Endothelial cell of umbilical vein (primary cell): ENCODE results near the gene SORCS3. TPM values are rescaled to one million over a fixed set of nuclear protein-coding genes. Genes with fewer than 3 reads are reported as not detected.

Source experiments
- BruUV-seq: library from RNA; stranded (reverse); fragments of 400-500 nt; replicated peaks from 2 replicates; lab custom pipeline; 2021; lab: Mats Ljungman, UMichigan
- CTCF ChIA-PET: fragments of 300-600, 350-600 bp; sonication (Branson Sonifier 250); formaldehyde crosslinking; loops from one replicate; lab custom pipeline; 2021; ENCODE audit warnings: antibody characterized with exemption, inconsistent platforms; lab: Charles Lee
- POLR2A ChIA-PET: fragments of 300-600, 350-600 bp; sonication (Branson Sonifier 250); formaldehyde crosslinking; loops from one replicate; lab custom pipeline; 2021; ENCODE audit warnings: antibody characterized with exemption, inconsistent platforms; lab: Charles Lee
- DNase-seq: peaks from one replicate; pipeline ENCODE4 v3.0.0-alpha.2; 2011; ENCODE audit warnings: low read depth, low spot score
- FAIRE-seq: peaks from 2 replicates; lab custom pipeline; 2011; peaks lifted over from hg19 to GRCh38; lab: Jason Lieb, UNC
- H2AFZ ChIP-seq: 2 replicates; pipeline ENCODE4 v1.6.0; 2012; ENCODE audit warnings: low read depth, low read length, control low read depth, inconsistent platforms
- H3K27ac ChIP-seq: 2 replicates; pipeline ENCODE4 v1.5.1; 2011; ENCODE audit warnings: low read depth, mild to moderate bottlenecking, control low read depth, low read length, moderate library complexity; ENCODE audit not compliant: insufficient read depth
- H3K27me3 ChIP-seq, 2 experiments: 2 replicates each; pipeline versions ENCODE4 v1.6.0 to v1.6.1; 2011; ENCODE audit warnings: low read length in 2 of 2, mixed read lengths in 1 of 2; ENCODE audit not compliant: control insufficient read depth in 2 of 2, insufficient read depth in 2 of 2
- H3K36me3 ChIP-seq, 2 experiments: 2 replicates in 1 of 2; 3 replicates in 1 of 2; pipeline ENCODE4 v1.5.1; 2011; ENCODE audit warnings: low read length in 2 of 2, mild to moderate bottlenecking in 1 of 2, moderate library complexity in 1 of 2; ENCODE audit not compliant: control insufficient read depth in 2 of 2, insufficient read depth in 2 of 2; ENCODE audit errors: extremely low read depth in 1 of 2
- H3K4me1 ChIP-seq: 3 replicates; pipeline ENCODE4 v1.5.1; 2011; ENCODE audit warnings: mild to moderate bottlenecking, low read length; ENCODE audit not compliant: control insufficient read depth, insufficient read depth; ENCODE audit errors: extremely low read depth
- H3K4me2 ChIP-seq: 2 replicates; pipeline ENCODE4 v1.6.1; 2011; ENCODE audit warnings: low read length, control low read depth, mixed read lengths; ENCODE audit not compliant: insufficient read depth
- H3K4me3 ChIP-seq, 3 experiments: fragments of 200-600 bp in 1 of 3; sonication (generic), shearing (Covaris generic) in 1 of 3; replicated peaks in 1 of 3; 2 replicates each; pipeline ENCODE4 v1.5.1; 2011 to 2016; ENCODE audit warnings: control low read depth in 3 of 3, low read length in 3 of 3, mild to moderate bottlenecking in 2 of 3, inconsistent platforms in 1 of 3, low read depth in 1 of 3, moderate library complexity in 1 of 3; ENCODE audit not compliant: insufficient read depth in 1 of 3
- H3K79me2 ChIP-seq: 2 replicates; pipeline ENCODE4 v1.6.0; 2012; ENCODE audit warnings: low read length, inconsistent platforms; ENCODE audit not compliant: control insufficient read depth, insufficient read depth
- H3K9ac ChIP-seq: replicated peaks from 2 replicates; pipeline ENCODE3; 2011; ENCODE audit warnings: low read length, control low read depth; ENCODE audit not compliant: insufficient read depth; ENCODE audit errors: extremely low read depth
- H3K9me1 ChIP-seq: replicated peaks from 3 replicates; pipeline ENCODE4 v1.6.0; 2011; ENCODE audit warnings: mild to moderate bottlenecking, low read length; ENCODE audit not compliant: control insufficient read depth, insufficient read depth; ENCODE audit errors: extremely low read depth
- H3K9me3 ChIP-seq: replicated peaks from 2 replicates; pipeline ENCODE4 v1.5.1; 2012; ENCODE audit warnings: low read length, inconsistent platforms; ENCODE audit not compliant: control insufficient read depth, insufficient read depth
- H4K20me1 ChIP-seq: replicated peaks from 2 replicates; pipeline ENCODE3; 2011; ENCODE audit warnings: mild to moderate bottlenecking, low read length; ENCODE audit not compliant: control insufficient read depth, insufficient read depth; ENCODE audit errors: extremely low read depth
- EZH2 ChIP-seq: IDR thresholded peaks from 2 replicates; pipeline ENCODE4 v1.6.1; 2012; ENCODE audit warnings: borderline replicate concordance, low read depth, mild to moderate bottlenecking, moderate library complexity, low read length, inconsistent platforms; ENCODE audit not compliant: severe bottlenecking
- FOS ChIP-seq: IDR thresholded peaks from 2 replicates; pipeline ENCODE4 v1.6.1; 2011; ENCODE audit warnings: mild to moderate bottlenecking, low read length, moderate library complexity, borderline replicate concordance; ENCODE audit not compliant: insufficient read depth
- GATA2 ChIP-seq: IDR thresholded peaks from 2 replicates; pipeline ENCODE4 v1.7.0; 2011; ENCODE audit warnings: low read depth, mild to moderate bottlenecking, moderate library complexity, mixed read lengths, low read length; ENCODE audit not compliant: insufficient read length, insufficient read depth
- JUN ChIP-seq: IDR thresholded peaks from 2 replicates; pipeline ENCODE4 v1.6.1; 2011; ENCODE audit warnings: borderline replicate concordance, low read depth; ENCODE audit not compliant: insufficient read length, insufficient read depth
- MYC ChIP-seq: IDR thresholded peaks from one replicate; pipeline ENCODE4 v1.6.1; 2011; ENCODE audit warnings: mild to moderate bottlenecking, low read depth, low read length
- POLR2A ChIP-seq: IDR thresholded peaks from 2 replicates; pipeline ENCODE4 v1.6.1; 2012; ENCODE audit warnings: low read depth, mild to moderate bottlenecking, control low read depth, low read length
- POLR2AphosphoS5 ChIP-seq: IDR thresholded peaks from 2 replicates; pipeline ENCODE4 v1.6.1; 2012; ENCODE audit warnings: low read depth, mild to moderate bottlenecking, control low read depth, low read length, moderate library complexity; ENCODE audit not compliant: insufficient read depth
- dilution Hi-C: fragments of 300-500 bp; cut with MboI; formaldehyde crosslinking; loops from one replicate; pipeline ENCODE4 v1.15.0; 2019; ENCODE audit warnings: low sequenced_read_pairs; ENCODE audit not compliant: extremely low pct_ligation_motif_present
- intact Hi-C: fragments of 100-400 bp; cut with micrococcal nuclease; formaldehyde crosslinking; loops from one replicate; pipeline ENCODE4 v1.10.0; 2022
- polyA plus RNA-seq, 4 experiments: library from polyadenylated mRNA; depleted of rRNA in 3 of 4; stranded (reverse) in 3 of 4; unstranded in 1 of 4; fragments of >200 nt; gene quantifications; 2 replicates each; pipeline versions ENCODE4 v1.2.1 to v1.2.3, GENCODE V29; 2011 to 2012; ENCODE audit warnings: missing spikeins in 1 of 4
- total RNA-seq: library from RNA; stranded (reverse); gene quantifications from 2 replicates; pipeline ENCODE4 v1.2.3, GENCODE V29; 2021
- TF ChIP-seq, protein P1 (sequence below), 2 donors: IDR thresholded peaks; 1 replicate in 1 of 2; 2 replicates in 1 of 2; pipeline ENCODE4 v1.5.1; 2011; ENCODE audit warnings: low read length in 2 of 2, mild to moderate bottlenecking in 2 of 2, moderate library complexity in 2 of 2, control low read depth in 1 of 2, inconsistent platforms in 1 of 2, low read depth in 1 of 2; ENCODE audit not compliant: insufficient read depth in 1 of 2; ENCODE audit errors: extremely low read depth in 1 of 2
- TF ChIP-seq, protein P2 (sequence below): IDR thresholded peaks from 2 replicates; pipeline ENCODE4 v1.6.1; 2011; ENCODE audit not compliant: insufficient read depth, insufficient read length

SORCS3 gene
- total and polyA plus RNA-seq, 2 donors (not counting 3 experiments of a cell fraction or from before 2014, with no cell fraction given), result not detected

DNA sequence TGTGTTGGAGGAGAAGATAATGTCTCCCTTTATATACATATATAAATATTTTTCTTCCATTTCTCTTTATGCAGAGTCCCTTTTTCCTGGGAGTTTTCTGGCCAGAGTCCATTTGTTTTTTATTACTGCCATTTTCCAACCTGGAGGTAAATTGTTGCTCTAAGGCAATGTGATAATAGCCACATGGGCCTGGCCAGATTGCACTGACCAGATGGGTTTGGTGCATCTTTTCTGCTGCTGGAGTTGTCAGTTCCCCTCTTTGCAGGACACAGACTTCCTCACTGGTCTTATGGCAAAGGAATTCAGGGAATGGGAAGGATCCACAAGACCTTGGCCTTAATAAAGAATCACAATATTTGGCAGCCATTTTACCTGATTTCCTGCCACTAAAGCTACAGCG, 254.9 kb downstream of the SORCS3 start:
- H2AFZ ChIP-seq, result no peak overlapping the region
- no peak for FAIRE-seq
- H3K36me3 ChIP-seq, result no peaks in the 10 kb centered on the region
- no peak overlapping the region for H3K4me2 ChIP-seq
- no peaks in the 10 kb centered on the region for H3K4me1 ChIP-seq
- CTCF ChIA-PET, result no interaction called here
- POLR2A ChIA-PET, result no interaction called here
- H3K79me2 ChIP-seq, result no peaks in the 10 kb centered on the region
- H3K9me1 ChIP-seq, result no peaks in the 10 kb centered on the region
- H4K20me1 ChIP-seq, result no peaks in the 10 kb centered on the region
- H3K27ac ChIP-seq, result no peak overlapping the region
- intact Hi-C loops, result no loop called here
- DNase-seq, result no peak
- no peaks in the 10 kb centered on the region for H3K27me3 ChIP-seq
- dilution Hi-C loops, result no loop called here
- no TSS peak for BruUV-seq
- peaks cover 3% of the 10 kb centered on the region for H3K9me3 ChIP-seq
- no peak overlapping the region for H3K9ac ChIP-seq
- TF ChIP-seq, protein P1, sequence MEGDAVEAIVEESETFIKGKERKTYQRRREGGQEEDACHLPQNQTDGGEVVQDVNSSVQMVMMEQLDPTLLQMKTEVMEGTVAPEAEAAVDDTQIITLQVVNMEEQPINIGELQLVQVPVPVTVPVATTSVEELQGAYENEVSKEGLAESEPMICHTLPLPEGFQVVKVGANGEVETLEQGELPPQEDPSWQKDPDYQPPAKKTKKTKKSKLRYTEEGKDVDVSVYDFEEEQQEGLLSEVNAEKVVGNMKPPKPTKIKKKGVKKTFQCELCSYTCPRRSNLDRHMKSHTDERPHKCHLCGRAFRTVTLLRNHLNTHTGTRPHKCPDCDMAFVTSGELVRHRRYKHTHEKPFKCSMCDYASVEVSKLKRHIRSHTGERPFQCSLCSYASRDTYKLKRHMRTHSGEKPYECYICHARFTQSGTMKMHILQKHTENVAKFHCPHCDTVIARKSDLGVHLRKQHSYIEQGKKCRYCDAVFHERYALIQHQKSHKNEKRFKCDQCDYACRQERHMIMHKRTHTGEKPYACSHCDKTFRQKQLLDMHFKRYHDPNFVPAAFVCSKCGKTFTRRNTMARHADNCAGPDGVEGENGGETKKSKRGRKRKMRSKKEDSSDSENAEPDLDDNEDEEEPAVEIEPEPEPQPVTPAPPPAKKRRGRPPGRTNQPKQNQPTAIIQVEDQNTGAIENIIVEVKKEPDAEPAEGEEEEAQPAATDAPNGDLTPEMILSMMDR (IDR thresholded peaks at IDR 0.05; ENCODE audit: extremely low read depth in 1 of 2, insufficient read depth in 1 of 2, low read depth in 1 of 2, low read length in 2 of 2), result no peak
- TF ChIP-seq JUN (no peak), EZH2 (no peak), POLR2AphosphoS5 (no peak), POLR2A (no peak)
- TF ChIP-seq, protein P2, sequence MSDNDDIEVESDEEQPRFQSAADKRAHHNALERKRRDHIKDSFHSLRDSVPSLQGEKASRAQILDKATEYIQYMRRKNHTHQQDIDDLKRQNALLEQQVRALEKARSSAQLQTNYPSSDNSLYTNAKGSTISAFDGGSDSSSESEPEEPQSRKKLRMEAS, result no peak
- no peak overlapping the region for H3K4me3 ChIP-seq

DNA sequence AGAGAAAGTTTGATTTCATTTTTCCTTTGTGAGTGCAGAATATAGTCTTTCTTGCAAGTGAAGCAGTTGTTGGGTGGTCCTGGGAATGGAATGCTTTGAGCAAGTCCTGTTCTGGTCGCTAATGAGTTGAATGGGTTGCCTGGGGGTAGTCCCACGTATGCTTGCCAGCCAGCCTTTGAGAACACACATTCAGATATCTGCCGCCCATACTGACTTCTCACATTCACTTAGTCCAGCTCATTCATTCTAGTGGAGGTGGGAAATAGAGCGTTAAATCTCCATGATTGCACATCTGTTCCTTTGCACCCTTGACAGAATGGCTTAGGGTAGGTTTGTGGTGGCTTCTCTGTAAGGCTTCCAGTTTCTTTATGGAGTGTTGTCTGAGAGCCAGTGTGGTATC, 256.6 kb downstream of the SORCS3 start:
- no peak overlapping the region for H3K9ac ChIP-seq
- intact Hi-C loops (no loop called here), dilution Hi-C loops (no loop called here)
- H3K4me2 ChIP-seq, result no peak overlapping the region
- peaks cover 5% of the 10 kb centered on the region for H3K9me3 ChIP-seq
- H3K4me3 ChIP-seq, result no peak overlapping the region
- BruUV-seq, result no TSS peak
- H3K27me3 ChIP-seq, result no peaks in the 10 kb centered on the region
- ChIA-PET POLR2A (no interaction called here), CTCF (no interaction called here)
- no peak for DNase-seq
- FAIRE-seq, result no peak
- H3K79me2 ChIP-seq, result no peaks in the 10 kb centered on the region
- no peaks in the 10 kb centered on the region for H4K20me1 ChIP-seq
- H3K9me1 ChIP-seq, result no peaks in the 10 kb centered on the region
- TF ChIP-seq FOS (no peak), POLR2AphosphoS5 (no peak), MYC (no peak), JUN (no peak), EZH2 (no peak), POLR2A (no peak), GATA2 (no peak)
- TF ChIP-seq, protein P2, result no peak
- TF ChIP-seq, protein P1 (IDR thresholded peaks at IDR 0.05; ENCODE audit: extremely low read depth in 1 of 2, insufficient read depth in 1 of 2, low read depth in 1 of 2, low read length in 2 of 2), result no peak
- H3K27ac ChIP-seq, result no peak overlapping the region
- no peaks in the 10 kb centered on the region for H3K4me1 ChIP-seq
- H3K36me3 ChIP-seq, result no peaks in the 10 kb centered on the region
- H2AFZ ChIP-seq, result no peak overlapping the region
